DMS 273 treated with DMSO at 0.1 percent for 48 hours (cell line): Measurements from ENCODE around the gene LIMCH1.

Source experiments
- DNase-seq: peaks from one replicate; lab custom pipeline; 2025; lab: John Stamatoyannopoulos, UW

Gene LIMCH1

DNA sequence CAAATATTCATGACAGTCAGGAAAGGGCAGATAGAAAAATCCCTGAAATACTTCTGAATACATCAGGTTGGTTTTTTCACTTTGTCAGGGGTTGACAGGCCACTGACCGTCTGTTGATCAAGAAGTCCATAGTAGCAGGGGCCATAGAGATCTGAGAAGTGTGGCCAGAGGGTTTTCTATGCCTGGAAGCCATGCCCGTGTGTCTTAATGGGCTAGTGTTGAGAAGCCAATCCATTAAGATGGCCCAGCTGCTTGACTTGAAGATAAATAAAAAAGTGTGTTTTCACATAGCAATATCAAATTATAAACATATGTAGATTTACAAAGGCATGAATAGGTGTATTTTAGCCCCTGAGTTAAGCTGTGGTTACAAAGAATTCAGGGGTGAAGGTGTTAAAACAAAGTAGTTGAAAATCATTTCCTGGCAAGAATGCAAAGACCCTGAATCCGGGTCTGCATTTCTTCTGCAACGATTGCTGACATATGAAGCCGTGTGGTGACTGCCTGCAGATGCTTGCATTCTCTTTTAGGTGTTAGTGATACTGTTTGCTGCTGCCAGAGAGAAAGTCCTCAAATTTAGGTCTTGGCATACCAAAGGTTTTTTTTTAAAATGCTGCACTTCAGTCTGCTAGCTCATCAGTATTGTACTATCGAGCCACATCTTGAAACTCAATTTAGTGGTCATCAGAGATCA, 9.3 kb upstream of the LIMCH1 start:
- no peak for DNase-seq

DNA sequence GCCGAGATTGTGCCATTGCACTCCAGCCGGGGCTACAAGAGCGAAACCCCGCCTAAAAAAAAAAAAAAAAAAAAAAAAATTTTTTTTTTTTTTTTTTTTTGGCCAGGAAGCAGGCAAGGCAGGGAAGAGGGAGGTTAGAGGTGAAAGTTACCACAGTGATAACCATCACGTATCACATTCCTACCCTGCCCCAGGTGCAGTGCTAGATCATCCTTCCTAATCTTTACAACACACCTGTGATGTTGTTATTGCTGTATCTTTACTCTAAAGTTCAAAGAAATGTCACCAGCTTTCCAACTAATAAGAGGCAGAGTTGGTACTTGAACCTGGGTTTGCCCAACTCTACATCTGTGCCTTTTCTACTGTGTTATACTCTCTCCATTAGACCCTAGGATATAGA, 7.2 kb upstream of the LIMCH1 start:
- DNase-seq, result no peak

DNA sequence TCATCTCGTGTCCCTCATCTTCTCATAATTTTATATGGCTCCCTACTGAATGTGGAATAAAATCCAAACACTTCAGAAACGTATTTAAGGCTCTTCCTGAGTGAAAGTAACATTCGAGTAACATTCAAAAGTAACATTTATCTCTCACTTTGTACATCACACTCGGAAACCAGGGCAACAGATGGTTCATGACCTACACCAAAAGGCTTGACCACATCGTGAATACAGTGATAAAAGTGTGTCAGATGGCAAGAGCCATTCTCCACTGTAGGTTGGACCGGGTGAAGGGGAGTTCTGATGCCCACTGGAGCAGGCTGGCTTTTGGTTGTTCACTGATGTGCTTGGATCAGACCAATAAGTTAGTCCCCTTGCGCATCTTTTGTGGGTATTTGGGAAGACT, 5.6 kb upstream of the LIMCH1 start:
- no peak for DNase-seq

DNA sequence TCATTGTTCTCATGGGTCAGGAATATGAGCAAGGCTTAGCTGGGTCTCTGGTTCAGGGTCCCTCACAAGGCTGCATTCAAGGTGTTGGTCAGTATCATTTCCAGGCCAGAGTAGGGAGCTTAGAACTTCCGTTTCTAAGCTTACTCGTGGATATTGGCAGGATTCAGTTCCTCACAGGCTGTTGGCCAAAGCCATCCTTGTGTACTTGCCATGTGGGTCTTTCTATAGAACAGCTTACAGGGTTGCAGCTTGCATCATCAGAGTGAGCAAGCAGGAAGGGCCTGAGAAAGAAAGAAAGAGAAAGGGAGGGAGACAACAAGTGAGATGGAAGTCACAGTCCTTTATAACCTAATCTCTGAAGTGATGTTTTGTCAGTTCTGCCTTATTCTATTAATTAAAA, 5.1 kb upstream of the LIMCH1 start:
- DNase-seq, result no peak

DNA sequence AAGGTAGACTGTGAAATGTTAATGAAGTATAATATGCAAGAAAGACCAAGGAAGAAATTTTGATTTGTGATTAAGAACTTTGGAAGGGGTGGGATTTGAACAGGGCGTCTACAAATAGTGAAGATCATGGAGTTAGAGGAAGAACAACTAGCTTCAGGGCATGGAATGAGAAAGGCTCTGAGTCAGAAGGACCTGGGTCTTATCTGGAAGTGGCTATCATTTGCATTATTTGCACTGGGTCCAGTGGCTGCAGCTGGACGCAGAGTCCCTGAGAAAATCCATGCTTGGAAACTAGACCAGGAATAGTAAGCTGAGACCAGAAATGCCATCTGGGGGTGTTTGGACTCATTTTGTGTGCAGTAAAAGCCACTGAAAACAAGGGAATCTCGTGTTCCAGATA, 4.3 kb upstream of the LIMCH1 start:
- DNase-seq, result no peak

DNA sequence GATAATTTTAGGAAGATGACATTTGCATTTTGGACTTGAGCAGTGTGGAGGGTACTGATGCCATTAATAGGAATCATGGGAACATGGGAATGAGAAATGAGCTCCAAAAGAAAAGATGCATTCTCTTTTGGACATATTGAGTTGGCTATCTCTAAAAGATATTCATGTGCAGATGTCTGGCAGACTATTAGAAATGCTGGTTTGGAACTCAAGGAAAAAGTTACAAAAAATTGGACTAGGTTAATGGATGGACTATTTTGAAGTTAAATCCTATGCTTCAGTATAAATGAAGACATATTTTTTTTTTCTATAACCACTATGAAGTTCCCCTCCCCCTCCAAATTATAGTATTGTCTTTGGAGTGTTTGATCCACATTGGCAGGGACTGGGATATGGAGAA, 3.6 kb upstream of the LIMCH1 start:
- DNase-seq, result no peak

DNA sequence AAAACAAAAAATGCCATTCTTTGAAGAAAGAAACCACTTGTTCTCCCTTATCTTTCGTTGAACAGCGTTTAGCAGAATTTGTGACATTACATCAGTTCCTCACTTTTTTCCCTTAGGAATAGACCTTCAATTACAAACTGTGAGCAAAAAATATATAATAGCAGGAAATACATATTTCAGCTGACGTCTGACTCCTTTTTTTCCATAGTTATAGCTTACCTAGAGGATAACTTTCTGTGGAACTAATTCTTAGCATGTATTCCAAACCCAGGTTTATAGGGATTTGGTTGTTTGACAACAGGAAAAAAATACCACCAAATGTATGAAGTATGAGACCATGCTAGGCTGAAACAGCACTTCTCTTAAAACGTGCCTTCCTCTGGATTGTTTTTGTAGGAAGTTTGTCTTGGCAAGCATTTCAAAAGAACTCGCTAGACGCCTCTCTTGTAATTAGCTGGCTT, 2.0 kb upstream of the LIMCH1 start:
- no peak for DNase-seq

DNA sequence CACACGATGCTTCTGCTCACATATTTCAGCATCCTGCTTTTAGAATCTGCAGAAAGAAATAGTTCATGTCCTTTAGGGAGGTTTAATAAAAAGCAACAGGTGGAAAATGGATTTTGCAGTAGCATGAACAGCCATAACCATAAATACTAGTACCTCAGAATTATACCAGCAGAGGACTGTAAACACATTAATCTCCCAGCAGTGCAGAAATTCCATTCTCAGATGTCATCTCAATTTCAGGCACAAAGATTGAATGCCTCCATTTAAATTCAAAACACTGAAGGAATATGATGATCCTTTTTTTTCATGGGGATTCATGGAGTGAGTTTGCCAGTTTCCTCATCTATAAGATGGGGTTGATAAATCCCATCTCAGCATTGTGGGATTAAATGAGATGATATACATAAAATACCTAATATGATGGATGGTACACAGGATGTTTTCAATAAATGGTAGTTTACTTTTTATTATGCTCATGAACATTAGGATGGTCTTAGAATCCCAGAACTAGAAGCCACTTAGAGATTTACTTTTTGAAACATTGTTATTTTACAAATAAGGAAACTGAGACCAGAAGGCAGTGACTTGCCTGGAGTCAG, 566 bp upstream of the LIMCH1 start:
- no peak for DNase-seq

DNA sequence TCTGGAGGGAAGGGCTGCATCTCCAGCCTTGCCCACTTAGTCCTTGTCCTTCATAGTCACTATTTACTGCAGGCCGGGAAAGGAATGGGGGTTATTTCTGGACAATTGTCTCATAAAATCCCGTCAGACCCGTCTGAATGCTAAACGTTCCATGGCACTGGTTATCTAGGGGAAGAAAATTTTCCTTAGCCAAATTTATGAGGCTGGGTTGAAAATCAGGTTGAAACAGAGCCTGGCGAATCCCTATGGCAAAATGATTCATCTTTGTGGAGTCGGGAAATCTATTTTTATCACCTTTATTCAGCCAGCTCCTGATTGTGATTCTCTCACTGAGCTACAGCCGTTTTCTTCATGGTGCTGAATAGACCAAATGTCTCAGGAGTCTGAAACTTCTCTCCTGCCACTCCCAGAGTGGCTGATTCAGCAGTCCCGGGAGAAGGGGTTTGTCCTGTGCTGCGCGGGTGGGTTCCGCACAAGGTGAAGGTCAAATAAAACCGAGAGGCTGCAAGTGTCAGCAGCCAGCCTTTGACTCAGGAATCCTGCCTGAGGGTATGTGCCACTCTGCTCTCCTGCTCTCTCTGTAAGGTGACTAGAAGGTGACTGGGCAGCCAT, 1.0 kb downstream of the LIMCH1 start:
- DNase-seq, result no peak

DNA sequence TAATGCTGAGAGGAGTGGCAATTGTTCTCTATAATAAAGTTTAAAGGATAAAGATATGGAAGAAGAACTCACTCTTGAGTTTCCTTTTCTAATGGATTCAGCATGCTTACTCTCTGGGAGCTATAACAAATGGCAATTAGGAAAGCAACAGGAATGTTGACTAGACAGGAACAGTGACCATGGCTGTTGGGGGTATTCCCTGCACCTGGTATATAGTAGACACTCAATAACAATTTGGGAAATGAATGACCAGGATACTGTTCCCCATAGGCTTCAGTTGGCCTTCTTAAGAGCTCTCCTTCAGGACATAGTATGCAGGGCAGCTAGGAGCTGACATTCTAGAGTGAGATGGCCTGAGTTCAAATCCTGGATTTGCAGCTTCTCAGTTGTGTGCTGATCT, 1.8 kb downstream of the LIMCH1 start:
- DNase-seq, result no peak

DNA sequence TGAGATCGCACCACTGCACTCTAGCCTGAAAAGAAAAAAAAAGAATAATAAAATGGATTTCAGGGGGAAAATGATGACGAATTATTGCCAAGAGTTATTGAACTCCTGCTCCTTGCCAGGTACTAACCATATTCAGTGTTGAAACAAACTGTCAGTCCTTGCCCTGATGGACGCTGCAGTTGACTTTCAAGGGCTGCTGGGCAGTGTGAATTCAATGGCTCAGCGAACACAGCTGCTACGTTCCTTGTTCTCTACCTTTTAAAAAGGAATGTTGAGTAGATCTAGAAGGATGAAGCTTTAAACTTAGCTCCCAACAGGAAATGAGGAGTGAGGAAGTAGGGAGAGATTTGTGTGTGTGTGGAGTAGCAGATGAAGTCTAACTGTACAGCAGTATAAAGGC, 2.7 kb downstream of the LIMCH1 start:
- no peak for DNase-seq

DNA sequence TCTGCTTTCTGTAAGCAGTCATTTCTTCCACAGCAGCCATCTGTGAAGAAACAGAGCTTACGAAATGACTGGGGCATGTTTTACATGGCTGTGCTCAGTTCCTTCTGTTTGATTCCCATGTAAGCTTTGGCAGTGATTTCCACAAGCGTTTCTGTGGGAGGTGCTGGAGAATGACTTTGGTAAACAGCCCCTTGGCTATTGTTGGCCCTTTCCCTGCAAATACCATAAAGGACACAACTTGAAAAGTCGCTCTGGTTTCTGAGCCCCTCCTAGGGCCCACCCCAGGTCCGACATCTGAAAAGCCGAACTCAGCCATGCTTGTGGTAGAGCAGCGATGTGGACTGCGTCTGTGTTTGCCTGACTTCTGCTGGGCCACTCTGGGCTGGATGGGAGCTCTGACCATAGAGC, 3.7 kb downstream of the LIMCH1 start:
- DNase-seq, result no peak

DNA sequence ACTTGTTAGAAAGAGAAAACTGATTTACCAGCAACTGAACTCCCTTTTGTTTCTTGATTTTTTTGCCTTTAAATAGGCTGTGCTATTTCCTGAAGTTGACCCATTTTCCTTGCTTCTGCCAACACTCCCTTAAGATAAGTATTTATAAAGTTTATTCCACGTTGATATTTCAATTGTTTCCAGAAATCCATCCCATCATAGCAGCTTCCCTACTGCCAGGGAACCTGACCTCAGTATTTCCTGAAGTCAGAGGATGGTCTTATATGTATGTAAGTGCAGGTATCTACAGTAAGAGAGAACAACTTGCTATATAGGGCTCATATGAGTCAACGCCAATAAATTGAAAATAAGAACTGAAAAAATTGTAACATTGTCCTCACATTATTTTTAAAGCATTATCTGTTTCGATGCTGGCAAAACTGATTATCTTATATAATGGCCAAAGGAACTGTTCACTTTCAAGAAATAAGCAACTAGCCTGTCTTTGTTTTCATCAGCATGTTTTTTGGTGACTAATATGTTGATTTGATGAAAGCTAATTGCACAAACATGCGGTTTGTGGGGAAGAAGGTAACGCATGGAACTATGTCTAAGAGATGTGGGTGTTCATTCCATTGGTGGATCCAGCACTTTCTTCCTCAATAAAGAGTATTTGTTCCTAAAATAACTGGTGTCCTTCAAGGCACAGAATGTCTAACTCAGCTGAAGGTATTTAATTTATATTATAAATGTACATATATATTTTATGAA, 4.7 kb downstream of the LIMCH1 start:
- DNase-seq, result no peak

DNA sequence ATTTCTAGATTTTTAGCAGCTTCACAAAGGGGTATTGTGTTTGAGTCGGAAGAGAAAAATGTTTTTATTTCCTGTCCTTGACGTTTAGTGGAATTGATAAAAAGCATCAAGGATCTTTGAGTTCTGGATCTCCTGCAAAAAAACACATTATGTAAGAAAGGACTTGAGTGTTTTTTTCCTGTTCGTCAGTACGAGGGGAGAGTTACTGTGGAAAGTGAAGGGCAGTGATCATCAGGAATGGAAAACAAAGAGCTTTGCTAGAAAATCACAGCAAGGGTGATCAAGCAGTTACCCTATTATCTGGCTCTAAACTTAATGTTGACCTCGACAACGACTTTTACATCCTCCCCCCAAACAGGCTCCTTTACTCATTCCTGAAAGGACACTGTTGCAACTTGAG, 7.3 kb downstream of the LIMCH1 start:
- no peak for DNase-seq

DNA sequence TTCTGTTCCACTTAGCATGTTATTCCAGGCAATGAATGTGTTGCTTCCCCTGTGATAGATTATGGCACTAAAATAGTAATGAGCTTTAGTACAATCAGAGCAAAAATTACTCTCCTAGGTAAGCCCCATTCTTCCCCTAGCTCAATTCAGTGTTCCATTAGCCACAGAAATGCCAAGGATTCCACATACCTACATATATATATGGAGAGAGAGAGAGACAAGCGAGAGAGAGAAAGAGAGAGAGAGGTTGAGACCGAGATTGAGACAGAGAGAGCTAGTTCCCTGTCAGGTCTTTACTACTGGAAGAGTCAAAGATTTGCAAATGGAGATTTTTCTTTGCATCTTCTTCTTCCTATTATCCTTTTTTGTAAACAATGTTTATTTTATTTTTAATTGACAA, 8.7 kb downstream of the LIMCH1 start:
- DNase-seq, result no peak

DNA sequence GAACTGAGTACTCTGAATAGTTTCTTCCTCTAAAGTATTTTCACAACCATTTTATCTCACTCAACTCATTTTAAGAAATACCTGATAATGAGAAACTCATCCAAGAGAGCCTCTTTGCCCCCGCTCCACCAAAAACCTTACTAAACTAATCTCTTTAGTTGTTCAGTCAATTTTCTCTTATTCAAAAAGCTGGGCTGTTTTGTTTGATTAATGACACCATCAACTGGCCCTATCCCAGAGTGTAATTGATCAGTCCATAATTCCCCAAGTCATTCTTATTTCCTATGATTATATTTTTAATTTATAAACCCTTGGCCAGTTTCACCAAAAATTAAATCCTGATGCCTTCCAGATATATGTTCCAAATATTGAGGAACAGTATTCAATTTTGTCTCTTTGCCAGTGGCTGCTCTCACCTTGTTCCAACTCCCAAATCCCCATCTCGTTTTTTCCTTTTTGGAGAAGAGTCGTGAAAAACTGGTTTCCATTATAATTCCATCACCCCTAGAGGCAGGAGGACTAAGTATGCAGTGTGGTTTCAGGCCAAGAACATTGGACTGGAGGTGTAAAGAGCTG, 10.4 kb downstream of the LIMCH1 start:
- no peak for DNase-seq

DNA sequence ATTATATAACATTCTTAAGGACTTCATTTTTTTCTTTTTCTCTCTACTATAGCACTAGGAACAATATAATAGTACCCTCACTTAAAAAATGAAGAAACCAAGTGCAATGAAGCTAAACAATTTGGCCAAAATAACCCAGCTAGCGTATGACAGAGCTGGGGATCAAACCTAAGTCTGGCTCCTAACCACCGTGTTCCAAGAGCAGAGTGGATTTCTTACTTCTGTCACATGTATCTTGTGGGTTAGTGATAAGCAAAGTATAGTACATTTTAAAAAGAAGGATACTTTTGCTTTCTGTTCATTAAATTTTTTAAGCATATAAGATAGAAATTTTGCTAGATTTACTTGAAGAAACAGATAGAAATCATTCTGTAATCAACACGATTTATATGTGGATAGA, 11.5 kb downstream of the LIMCH1 start:
- DNase-seq, result no peak

DNA sequence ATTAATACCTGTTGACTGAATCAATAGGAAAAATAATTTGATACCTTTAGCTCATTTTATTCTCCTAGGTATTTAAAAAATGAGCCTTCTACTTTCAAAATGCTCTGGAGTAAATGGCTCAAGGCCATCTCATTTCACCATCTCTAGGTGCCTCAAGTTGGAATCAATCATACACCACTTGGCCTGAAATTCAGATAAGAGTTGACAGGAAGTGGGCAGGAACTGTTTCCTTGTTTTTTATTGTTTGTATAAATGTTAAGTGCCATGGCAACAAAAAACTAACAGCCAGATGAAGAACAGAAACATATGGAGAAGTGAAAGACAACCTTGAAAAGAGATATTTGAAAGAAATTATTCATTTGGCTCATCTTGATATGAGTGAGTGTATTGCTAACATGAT, 12.4 kb downstream of the LIMCH1 start:
- no peak for DNase-seq

DNA sequence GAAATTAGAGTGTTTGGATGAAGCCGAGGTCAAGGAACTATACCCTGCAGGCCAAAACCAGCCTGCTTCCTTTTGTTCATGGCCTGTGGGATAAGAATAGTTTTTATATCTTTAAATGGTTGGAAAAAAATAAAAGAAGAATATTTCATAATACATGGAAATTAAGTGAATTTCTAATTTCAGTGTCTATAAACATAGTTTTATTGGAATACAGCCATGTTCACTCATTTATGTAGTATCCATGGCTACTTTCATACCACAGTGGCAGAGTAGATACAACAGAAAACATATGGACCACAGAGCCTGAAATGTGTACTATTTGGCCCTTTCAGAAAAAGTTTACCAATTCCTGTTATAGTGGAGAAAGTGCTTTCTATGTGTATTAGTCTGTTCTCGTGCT, 13.6 kb downstream of the LIMCH1 start:
- DNase-seq, result no peak

DNA sequence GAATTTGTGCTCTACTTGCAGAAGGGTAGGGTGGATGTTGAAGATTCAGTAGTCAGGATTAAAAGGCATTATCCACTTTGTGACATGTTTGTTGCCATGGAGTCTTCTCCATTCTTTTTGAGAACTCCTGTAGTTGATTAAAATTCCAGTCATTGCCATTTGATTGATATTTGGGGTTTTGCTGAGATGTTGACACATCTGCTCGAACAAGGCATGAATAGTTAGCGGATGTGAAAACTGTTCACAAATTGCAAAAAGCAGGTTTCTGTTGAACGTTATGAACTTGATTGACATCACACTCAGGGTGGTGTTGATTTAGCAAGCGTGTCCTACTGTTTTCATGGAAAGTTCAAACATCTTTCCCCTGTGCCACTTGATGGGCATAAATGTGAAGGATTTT, 16.9 kb downstream of the LIMCH1 start:
- DNase-seq, result no peak

DNA sequence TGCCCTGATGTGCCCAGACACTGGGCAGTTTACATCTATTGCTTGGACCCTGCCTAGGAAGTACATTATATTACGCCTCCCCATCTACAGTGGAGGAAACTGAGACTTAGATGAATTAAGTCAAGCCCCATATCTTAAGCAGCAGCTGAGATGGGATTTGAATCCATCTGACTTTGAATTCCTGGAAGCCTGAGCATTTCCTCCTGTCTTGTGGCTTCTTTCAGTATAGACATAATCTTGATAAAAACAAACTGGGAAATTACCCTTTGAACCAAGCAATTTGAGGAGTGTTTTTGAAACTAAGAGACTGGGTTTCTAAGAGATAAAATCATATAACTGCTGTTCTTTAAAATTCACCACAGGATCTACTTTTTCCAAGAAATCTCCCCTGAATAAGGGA, 18.6 kb downstream of the LIMCH1 start:
- no peak for DNase-seq

DNA sequence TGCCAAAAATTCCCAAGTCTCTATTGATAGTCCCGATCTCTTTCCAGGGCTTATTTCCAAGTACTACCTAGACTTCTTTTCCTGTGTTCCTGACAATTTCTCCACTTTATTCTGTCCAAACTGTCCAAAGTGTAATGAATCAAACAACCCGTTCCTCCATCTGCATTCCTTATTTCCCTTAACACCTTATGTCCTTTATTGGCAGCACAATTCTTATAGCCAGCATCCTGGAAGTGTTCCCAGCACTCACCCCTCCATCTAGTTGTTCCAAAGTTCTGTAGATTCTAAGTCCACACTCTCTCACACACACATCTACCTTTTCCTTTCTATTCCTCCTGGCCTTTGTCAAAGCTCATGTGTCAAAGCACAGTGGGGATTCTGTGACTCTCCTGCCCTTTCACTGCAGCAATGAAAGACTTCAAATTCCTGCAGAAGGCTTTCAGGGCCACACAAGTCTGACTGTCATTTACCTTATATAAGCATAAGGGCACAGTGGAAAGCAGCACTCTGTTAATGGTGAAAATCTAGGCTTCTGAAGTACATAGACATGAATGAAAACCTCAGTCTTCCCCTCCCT, 22.1 kb downstream of the LIMCH1 start:
- no peak for DNase-seq
